Tibial nerve (tissue), 4 donors: ENCODE measurements around the gene LZTS3.

ENCODE experiments used
- EP300 ChIP-seq, 2 donors: sonication (generic); formaldehyde crosslinking; IDR thresholded peaks; one replicate each; pipeline ENCODE4 v1.6.1; 2017; ENCODE audit warnings: antibody characterized with exemption in 2 of 2, mild to moderate bottlenecking in 1 of 2
- POLR2A ChIP-seq, 2 donors: fragments of 450-650 bp; IDR thresholded peaks; one replicate each; pipeline ENCODE4 v1.6.1; 2017; ENCODE audit warnings: antibody characterized with exemption in 2 of 2, mild to moderate bottlenecking in 2 of 2, moderate library complexity in 2 of 2
- TF ChIP-seq, protein P1 (sequence below), 5 experiments: fragments of 200-600 bp in 3 of 5; fragments of 450-650 bp in 2 of 5; sonication (generic) in 3 of 5; IDR thresholded peaks; one replicate each; pipeline ENCODE4 v1.5.1; 2016 to 2019; ENCODE audit warnings: antibody characterized with exemption in 5 of 5, mild to moderate bottlenecking in 3 of 5, moderate library complexity in 2 of 5

DNA sequence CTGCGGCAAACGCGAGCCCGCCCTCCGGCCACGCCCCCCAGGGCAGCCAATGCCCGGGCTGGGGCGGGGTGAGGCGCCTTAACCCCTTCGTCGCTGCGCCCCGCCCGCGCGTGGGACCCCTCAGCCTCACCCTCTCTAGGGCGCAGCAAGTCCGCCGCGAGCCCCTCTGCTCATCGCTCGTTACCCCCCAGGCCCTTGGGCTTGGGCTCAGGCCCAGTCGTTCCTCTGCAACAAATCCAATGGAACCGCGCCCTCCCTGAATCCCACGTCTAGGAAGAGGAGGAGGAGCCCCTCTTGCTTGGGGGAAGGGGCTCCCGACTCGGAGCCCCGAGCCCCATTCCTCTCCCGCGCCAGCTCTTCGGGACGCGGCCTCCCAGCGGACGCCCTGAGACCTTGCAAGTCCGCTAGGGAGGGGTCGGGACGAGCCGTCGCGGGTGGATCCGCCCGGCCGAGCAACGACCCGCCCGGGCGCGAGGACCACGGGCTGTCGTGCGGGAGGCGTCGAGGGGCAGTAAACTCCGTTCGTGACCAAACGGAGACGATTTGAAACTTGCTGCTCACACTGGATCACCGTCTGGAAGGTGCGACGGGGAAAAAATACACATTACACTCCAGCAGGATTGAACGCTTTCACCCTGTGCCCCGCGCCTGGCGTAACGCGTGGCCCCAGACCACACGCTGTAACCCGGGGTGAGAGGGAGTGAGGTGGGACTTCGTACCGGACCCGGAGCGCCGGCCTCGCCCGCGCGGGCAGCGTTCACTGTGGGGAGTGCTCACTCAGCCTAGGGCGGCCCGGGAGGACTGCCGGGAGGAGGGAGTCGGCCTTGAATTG is 477 bp upstream of the LZTS3 start:
- TF ChIP-seq EP300 (IDR thresholded peaks at IDR 0.05) (peak; percentile 26 to 76), POLR2A (IDR thresholded peaks at IDR 0.05) (no peak)
- TF ChIP-seq, protein P1, sequence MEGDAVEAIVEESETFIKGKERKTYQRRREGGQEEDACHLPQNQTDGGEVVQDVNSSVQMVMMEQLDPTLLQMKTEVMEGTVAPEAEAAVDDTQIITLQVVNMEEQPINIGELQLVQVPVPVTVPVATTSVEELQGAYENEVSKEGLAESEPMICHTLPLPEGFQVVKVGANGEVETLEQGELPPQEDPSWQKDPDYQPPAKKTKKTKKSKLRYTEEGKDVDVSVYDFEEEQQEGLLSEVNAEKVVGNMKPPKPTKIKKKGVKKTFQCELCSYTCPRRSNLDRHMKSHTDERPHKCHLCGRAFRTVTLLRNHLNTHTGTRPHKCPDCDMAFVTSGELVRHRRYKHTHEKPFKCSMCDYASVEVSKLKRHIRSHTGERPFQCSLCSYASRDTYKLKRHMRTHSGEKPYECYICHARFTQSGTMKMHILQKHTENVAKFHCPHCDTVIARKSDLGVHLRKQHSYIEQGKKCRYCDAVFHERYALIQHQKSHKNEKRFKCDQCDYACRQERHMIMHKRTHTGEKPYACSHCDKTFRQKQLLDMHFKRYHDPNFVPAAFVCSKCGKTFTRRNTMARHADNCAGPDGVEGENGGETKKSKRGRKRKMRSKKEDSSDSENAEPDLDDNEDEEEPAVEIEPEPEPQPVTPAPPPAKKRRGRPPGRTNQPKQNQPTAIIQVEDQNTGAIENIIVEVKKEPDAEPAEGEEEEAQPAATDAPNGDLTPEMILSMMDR (IDR thresholded peaks at IDR 0.05), result peak in 3 of 5 experiments; percentile 12 to 50 (median 47)
